HCT116 (cell line): ENCODE measurements around the gene MTMR12.

Experiments used
- CEBPB ChIP-seq: IDR thresholded peaks from 2 replicates; pipeline ENCODE4 v1.6.1; 2012; ENCODE audit warnings: low read depth
- CTCF ChIP-seq, 3 experiments: fragments of 200-600 bp in 1 of 3; sonication (generic) in 1 of 3; IDR thresholded peaks in 2 of 3; conservative IDR thresholded peaks in 1 of 3; 2 replicates each; pipeline ENCODE4 v1.5.1; 2012 to 2017; ENCODE audit warnings: low read depth in 2 of 3, low read length in 2 of 3, antibody characterized with exemption in 1 of 3, borderline replicate concordance in 1 of 3, control low read depth in 1 of 3, mild to moderate bottlenecking in 1 of 3, mixed read lengths in 1 of 3, mixed run types in 1 of 3, moderate library complexity in 1 of 3; ENCODE audit not compliant: insufficient read depth in 1 of 3
- EZH2 ChIP-seq: fragments of 200-600 bp; sonication (generic); IDR thresholded peaks from 2 replicates; pipeline ENCODE4 v1.6.1; 2017; ENCODE audit warnings: antibody characterized with exemption, mixed run types
- POLR2A ChIP-seq: IDR thresholded peaks from 2 replicates; pipeline ENCODE4 v1.7.0; 2011; ENCODE audit warnings: borderline replicate concordance; ENCODE audit not compliant: insufficient read depth, insufficient read length; ENCODE audit errors: extremely low read depth
- POLR2AphosphoS5 ChIP-seq: IDR thresholded peaks from 2 replicates; pipeline ENCODE4 v1.6.1; 2011; ENCODE audit warnings: mild to moderate bottlenecking, low read depth, low read length, moderate library complexity
- SIN3A ChIP-seq: IDR thresholded peaks from 2 replicates; pipeline ENCODE4 v1.6.1; 2012; ENCODE audit warnings: low read depth
- YY1 ChIP-seq: IDR thresholded peaks from 2 replicates; pipeline ENCODE4 v1.6.1; 2011; ENCODE audit warnings: low read length, low read depth, moderate library complexity, mild to moderate bottlenecking; ENCODE audit not compliant: insufficient replicate concordance; ENCODE audit errors: extremely low read depth

DNA sequence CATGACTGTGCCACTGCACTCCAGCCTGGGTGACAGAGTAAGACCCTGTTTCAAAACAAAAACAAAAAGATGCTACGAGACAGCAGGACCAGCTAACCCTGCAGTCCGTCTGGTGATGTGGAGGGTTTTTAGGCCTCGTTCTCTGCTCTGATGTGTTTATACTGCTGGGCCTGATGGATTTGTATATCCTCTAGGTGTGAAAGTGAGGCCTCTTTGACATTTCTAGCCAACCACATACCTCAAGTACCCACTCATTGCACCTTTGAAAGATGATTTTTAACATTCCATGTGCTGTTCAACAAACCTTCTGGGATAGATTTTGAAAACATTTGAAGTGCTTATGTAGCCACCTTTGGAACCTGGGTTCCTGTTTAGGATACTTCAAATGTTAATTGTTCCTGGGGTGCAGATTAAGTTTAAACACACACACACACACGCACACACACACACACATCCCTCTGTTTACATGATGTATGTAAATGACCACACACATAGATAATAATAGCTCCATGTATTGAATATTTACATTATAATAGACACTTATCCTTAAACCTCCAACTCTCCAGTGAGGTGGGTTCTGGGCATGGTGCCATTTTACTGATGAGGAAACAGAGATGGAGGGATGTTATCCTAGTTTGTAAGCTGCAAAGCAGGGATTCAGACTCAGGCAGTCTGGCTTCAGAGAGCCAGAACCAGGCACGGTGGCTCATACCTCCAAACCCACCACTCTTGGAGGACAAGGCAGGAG, 89.8 kb downstream of the MTMR12 start:
- TF ChIP-seq CTCF (IDR thresholded peaks at IDR 0.05 in 2 of 3, conservative IDR thresholded peaks at IDR 0.05 in 1 of 3; ENCODE audit: borderline replicate concordance in 1 of 3, insufficient read depth in 1 of 3, low read depth in 2 of 3, low read length in 2 of 3): no peak
- TF ChIP-seq YY1: no peak
- TF ChIP-seq CEBPB: no peak
- TF ChIP-seq EZH2: no peak
- TF ChIP-seq SIN3A: no peak
- no peak for TF ChIP-seq POLR2A
- no peak for TF ChIP-seq POLR2AphosphoS5
